Endothelial cell of umbilical vein (primary cell): Measurements from ENCODE around the gene TRPC6. TPM values are rescaled to one million over a fixed set of nuclear protein-coding genes. Genes with fewer than 3 reads are reported as not detected.

Experiments
- BruUV-seq: library from RNA; stranded (reverse); fragments of 400-500 nt; replicated peaks from 2 replicates; lab custom pipeline; 2021; lab: Mats Ljungman, UMichigan
- CTCF ChIA-PET: fragments of 300-600, 350-600 bp; sonication (Branson Sonifier 250); formaldehyde crosslinking; loops from one replicate; lab custom pipeline; 2021; ENCODE audit warnings: antibody characterized with exemption, inconsistent platforms; lab: Charles Lee
- POLR2A ChIA-PET: fragments of 300-600, 350-600 bp; sonication (Branson Sonifier 250); formaldehyde crosslinking; loops from one replicate; lab custom pipeline; 2021; ENCODE audit warnings: antibody characterized with exemption, inconsistent platforms; lab: Charles Lee
- DNase-seq: peaks from one replicate; pipeline ENCODE4 v3.0.0-alpha.2; 2011; ENCODE audit warnings: low read depth, low spot score
- FAIRE-seq: peaks from 2 replicates; lab custom pipeline; 2011; peaks lifted over from hg19 to GRCh38; lab: Jason Lieb, UNC
- H2AFZ ChIP-seq: 2 replicates; pipeline ENCODE4 v1.6.0; 2012; ENCODE audit warnings: low read depth, low read length, control low read depth, inconsistent platforms
- H3K27ac ChIP-seq: 2 replicates; pipeline ENCODE4 v1.5.1; 2011; ENCODE audit warnings: low read depth, mild to moderate bottlenecking, control low read depth, low read length, moderate library complexity; ENCODE audit not compliant: insufficient read depth
- H3K27me3 ChIP-seq, 2 experiments: 2 replicates each; pipeline versions ENCODE4 v1.6.0 to v1.6.1; 2011; ENCODE audit warnings: low read length in 2 of 2, mixed read lengths in 1 of 2; ENCODE audit not compliant: control insufficient read depth in 2 of 2, insufficient read depth in 2 of 2
- H3K36me3 ChIP-seq, 2 experiments: 2 replicates in 1 of 2; 3 replicates in 1 of 2; pipeline ENCODE4 v1.5.1; 2011; ENCODE audit warnings: low read length in 2 of 2, mild to moderate bottlenecking in 1 of 2, moderate library complexity in 1 of 2; ENCODE audit not compliant: control insufficient read depth in 2 of 2, insufficient read depth in 2 of 2; ENCODE audit errors: extremely low read depth in 1 of 2
- H3K4me1 ChIP-seq: 3 replicates; pipeline ENCODE4 v1.5.1; 2011; ENCODE audit warnings: mild to moderate bottlenecking, low read length; ENCODE audit not compliant: control insufficient read depth, insufficient read depth; ENCODE audit errors: extremely low read depth
- H3K4me2 ChIP-seq: 2 replicates; pipeline ENCODE4 v1.6.1; 2011; ENCODE audit warnings: low read length, control low read depth, mixed read lengths; ENCODE audit not compliant: insufficient read depth
- H3K4me3 ChIP-seq, 3 experiments: fragments of 200-600 bp in 1 of 3; sonication (generic), shearing (Covaris generic) in 1 of 3; replicated peaks in 1 of 3; 2 replicates each; pipeline ENCODE4 v1.5.1; 2011 to 2016; ENCODE audit warnings: control low read depth in 3 of 3, low read length in 3 of 3, mild to moderate bottlenecking in 2 of 3, inconsistent platforms in 1 of 3, low read depth in 1 of 3, moderate library complexity in 1 of 3; ENCODE audit not compliant: insufficient read depth in 1 of 3
- H3K79me2 ChIP-seq: 2 replicates; pipeline ENCODE4 v1.6.0; 2012; ENCODE audit warnings: low read length, inconsistent platforms; ENCODE audit not compliant: control insufficient read depth, insufficient read depth
- H3K9ac ChIP-seq: replicated peaks from 2 replicates; pipeline ENCODE3; 2011; ENCODE audit warnings: low read length, control low read depth; ENCODE audit not compliant: insufficient read depth; ENCODE audit errors: extremely low read depth
- H3K9me1 ChIP-seq: replicated peaks from 3 replicates; pipeline ENCODE4 v1.6.0; 2011; ENCODE audit warnings: mild to moderate bottlenecking, low read length; ENCODE audit not compliant: control insufficient read depth, insufficient read depth; ENCODE audit errors: extremely low read depth
- H3K9me3 ChIP-seq: replicated peaks from 2 replicates; pipeline ENCODE4 v1.5.1; 2012; ENCODE audit warnings: low read length, inconsistent platforms; ENCODE audit not compliant: control insufficient read depth, insufficient read depth
- H4K20me1 ChIP-seq: replicated peaks from 2 replicates; pipeline ENCODE3; 2011; ENCODE audit warnings: mild to moderate bottlenecking, low read length; ENCODE audit not compliant: control insufficient read depth, insufficient read depth; ENCODE audit errors: extremely low read depth
- EZH2 ChIP-seq: IDR thresholded peaks from 2 replicates; pipeline ENCODE4 v1.6.1; 2012; ENCODE audit warnings: borderline replicate concordance, low read depth, mild to moderate bottlenecking, moderate library complexity, low read length, inconsistent platforms; ENCODE audit not compliant: severe bottlenecking
- FOS ChIP-seq: IDR thresholded peaks from 2 replicates; pipeline ENCODE4 v1.6.1; 2011; ENCODE audit warnings: mild to moderate bottlenecking, low read length, moderate library complexity, borderline replicate concordance; ENCODE audit not compliant: insufficient read depth
- GATA2 ChIP-seq: IDR thresholded peaks from 2 replicates; pipeline ENCODE4 v1.7.0; 2011; ENCODE audit warnings: low read depth, mild to moderate bottlenecking, moderate library complexity, mixed read lengths, low read length; ENCODE audit not compliant: insufficient read length, insufficient read depth
- JUN ChIP-seq: IDR thresholded peaks from 2 replicates; pipeline ENCODE4 v1.6.1; 2011; ENCODE audit warnings: borderline replicate concordance, low read depth; ENCODE audit not compliant: insufficient read length, insufficient read depth
- MAX ChIP-seq: IDR thresholded peaks from 2 replicates; pipeline ENCODE4 v1.6.1; 2011; ENCODE audit not compliant: insufficient read depth, insufficient read length
- MYC ChIP-seq: IDR thresholded peaks from one replicate; pipeline ENCODE4 v1.6.1; 2011; ENCODE audit warnings: mild to moderate bottlenecking, low read depth, low read length
- POLR2A ChIP-seq: IDR thresholded peaks from 2 replicates; pipeline ENCODE4 v1.6.1; 2012; ENCODE audit warnings: low read depth, mild to moderate bottlenecking, control low read depth, low read length
- POLR2AphosphoS5 ChIP-seq: IDR thresholded peaks from 2 replicates; pipeline ENCODE4 v1.6.1; 2012; ENCODE audit warnings: low read depth, mild to moderate bottlenecking, control low read depth, low read length, moderate library complexity; ENCODE audit not compliant: insufficient read depth
- dilution Hi-C: fragments of 300-500 bp; cut with MboI; formaldehyde crosslinking; loops from one replicate; pipeline ENCODE4 v1.15.0; 2019; ENCODE audit warnings: low sequenced_read_pairs; ENCODE audit not compliant: extremely low pct_ligation_motif_present
- intact Hi-C: fragments of 100-400 bp; cut with micrococcal nuclease; formaldehyde crosslinking; loops from one replicate; pipeline ENCODE4 v1.10.0; 2022
- polyA plus RNA-seq, 4 experiments: library from polyadenylated mRNA; depleted of rRNA in 3 of 4; stranded (reverse) in 3 of 4; unstranded in 1 of 4; fragments of >200 nt; gene quantifications; 2 replicates each; pipeline versions ENCODE4 v1.2.1 to v1.2.3, GENCODE V29; 2011 to 2012; ENCODE audit warnings: missing spikeins in 1 of 4
- total RNA-seq: library from RNA; stranded (reverse); gene quantifications from 2 replicates; pipeline ENCODE4 v1.2.3, GENCODE V29; 2021
- TF ChIP-seq, protein P1 (sequence below), 2 donors: IDR thresholded peaks; 1 replicate in 1 of 2; 2 replicates in 1 of 2; pipeline ENCODE4 v1.5.1; 2011; ENCODE audit warnings: low read length in 2 of 2, mild to moderate bottlenecking in 2 of 2, moderate library complexity in 2 of 2, control low read depth in 1 of 2, inconsistent platforms in 1 of 2, low read depth in 1 of 2; ENCODE audit not compliant: insufficient read depth in 1 of 2; ENCODE audit errors: extremely low read depth in 1 of 2

The TRPC6 gene
- total and polyA plus RNA-seq, 2 donors (not counting 3 experiments of a cell fraction or from before 2014, with no cell fraction given) = not detected

DNA sequence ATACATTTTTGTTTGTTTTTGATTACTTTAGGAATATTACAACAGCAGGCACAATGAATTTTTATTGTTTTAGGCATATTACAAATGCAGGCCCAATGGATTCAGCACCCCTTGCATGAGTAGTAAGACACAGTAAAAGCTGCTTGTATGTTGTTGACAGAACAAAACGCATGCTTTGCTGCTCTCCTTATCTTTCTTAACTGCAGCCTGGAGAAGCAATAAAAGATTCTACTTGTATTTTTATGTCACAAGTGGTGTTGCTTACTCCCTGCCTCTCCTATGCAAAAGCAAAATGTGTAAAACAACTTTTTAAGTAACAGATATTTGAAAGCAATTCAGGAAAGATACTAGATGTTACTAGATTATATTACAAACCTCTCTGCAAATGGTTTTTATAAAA, 73.9 kb downstream of the TRPC6 start:
- Histone ChIP-seq H3K27me3 (no peaks in the 10 kb centered on the region), H2AFZ (no peak overlapping the region), H3K9me1 (no peaks in the 10 kb centered on the region), H3K9ac (no peak overlapping the region), H4K20me1 (no peaks in the 10 kb centered on the region), H3K4me2 (no peak overlapping the region), H3K9me3 (no peaks in the 10 kb centered on the region), H3K27ac (no peak overlapping the region), H3K4me1 (no peaks in the 10 kb centered on the region), H3K4me3 (no peak overlapping the region), H3K36me3 (no peaks in the 10 kb centered on the region), H3K79me2 (no peaks in the 10 kb centered on the region)
- BruUV-seq = no TSS peak
- ChIA-PET POLR2A (no interaction called here), CTCF (no interaction called here)
- dilution Hi-C loops (no loop called here), intact Hi-C loops (no loop called here)
- TF ChIP-seq FOS (no peak), JUN (no peak), EZH2 (no peak), POLR2A (no peak), MYC (no peak), MAX (no peak), POLR2AphosphoS5 (no peak)
- FAIRE-seq (no peak), DNase-seq (no peak)

- FAIRE-seq = no peak
- intact Hi-C loops (no loop called here), dilution Hi-C loops (no loop called here)
- no peaks in the 10 kb centered on the region for H3K9me3 ChIP-seq
- H3K79me2 ChIP-seq = no peaks in the 10 kb centered on the region
- DNase-seq = no peak
- TF ChIP-seq JUN (no peak), GATA2 (no peak), MAX (no peak), MYC (no peak), POLR2A (no peak), EZH2 (no peak), POLR2AphosphoS5 (no peak), FOS (no peak)
- TF ChIP-seq, protein P1, sequence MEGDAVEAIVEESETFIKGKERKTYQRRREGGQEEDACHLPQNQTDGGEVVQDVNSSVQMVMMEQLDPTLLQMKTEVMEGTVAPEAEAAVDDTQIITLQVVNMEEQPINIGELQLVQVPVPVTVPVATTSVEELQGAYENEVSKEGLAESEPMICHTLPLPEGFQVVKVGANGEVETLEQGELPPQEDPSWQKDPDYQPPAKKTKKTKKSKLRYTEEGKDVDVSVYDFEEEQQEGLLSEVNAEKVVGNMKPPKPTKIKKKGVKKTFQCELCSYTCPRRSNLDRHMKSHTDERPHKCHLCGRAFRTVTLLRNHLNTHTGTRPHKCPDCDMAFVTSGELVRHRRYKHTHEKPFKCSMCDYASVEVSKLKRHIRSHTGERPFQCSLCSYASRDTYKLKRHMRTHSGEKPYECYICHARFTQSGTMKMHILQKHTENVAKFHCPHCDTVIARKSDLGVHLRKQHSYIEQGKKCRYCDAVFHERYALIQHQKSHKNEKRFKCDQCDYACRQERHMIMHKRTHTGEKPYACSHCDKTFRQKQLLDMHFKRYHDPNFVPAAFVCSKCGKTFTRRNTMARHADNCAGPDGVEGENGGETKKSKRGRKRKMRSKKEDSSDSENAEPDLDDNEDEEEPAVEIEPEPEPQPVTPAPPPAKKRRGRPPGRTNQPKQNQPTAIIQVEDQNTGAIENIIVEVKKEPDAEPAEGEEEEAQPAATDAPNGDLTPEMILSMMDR (IDR thresholded peaks at IDR 0.05; ENCODE audit: extremely low read depth in 1 of 2, insufficient read depth in 1 of 2, low read depth in 1 of 2, low read length in 2 of 2) = no peak
- H4K20me1 ChIP-seq = no peaks in the 10 kb centered on the region
- H2AFZ ChIP-seq = no peak overlapping the region
- H3K9me1 ChIP-seq = no peaks in the 10 kb centered on the region
- no TSS peak for BruUV-seq
- no peak overlapping the region for H3K4me2 ChIP-seq
- no peak overlapping the region for H3K27ac ChIP-seq
- POLR2A ChIA-PET = no interaction called here
- H3K9ac ChIP-seq = no peak overlapping the region
- H3K36me3 ChIP-seq = no peaks in the 10 kb centered on the region
- no peaks in the 10 kb centered on the region for H3K27me3 ChIP-seq
- no peak overlapping the region for H3K4me3 ChIP-seq
- H3K4me1 ChIP-seq = no peaks in the 10 kb centered on the region
- CTCF ChIA-PET = no interaction called here
These were observed 75.4 kb downstream of the TRPC6 start for GRCh38 chr11:101508370-101508769.
